K562 (cell line): ENCODE results near the gene JUNB. TPM values are rescaled to one million over a fixed set of nuclear protein-coding genes. Genes with fewer than 3 reads are reported as not detected.

Experiments
- LEF1 ChIP-seq: fragments of 450-650 bp; IDR thresholded peaks from 2 replicates; pipeline ENCODE4 v1.6.1; 2016; ENCODE audit warnings: mild to moderate bottlenecking
- RB1 ChIP-seq: fragments of 450-650 bp; IDR thresholded peaks from 2 replicates; pipeline ENCODE4 v1.6.1; 2017; ENCODE audit warnings: low read depth, mild to moderate bottlenecking
- polyA plus RNA-seq, 8 experiments: library from polyadenylated mRNA; depleted of rRNA in 4 of 8; stranded (reverse) in 5 of 8; unstranded in 3 of 8; fragments of >200 nt; fragmentation: Nextera tagmentation in 2 of 8; fragmentation: Illumina TruSeq in 1 of 8; extraction: Ambion mirVana in 2 of 8; extraction: Trizol in 1 of 8; gene quantifications; 2 replicates each; pipeline versions ENCODE4 v1.2.1 to v1.2.3, GENCODE V29; 2011 to 2014; ENCODE audit warnings: inconsistent platforms in 1 of 8, missing spikeins in 1 of 8
- total RNA-seq, 7 experiments: library from RNA; depleted of rRNA in 6 of 7; stranded (reverse); fragments of >200 nt in 6 of 7; fragmentation: Illumina TruSeq in 2 of 7; extraction: Trizol in 2 of 7; gene quantifications; 2 replicates each; pipeline versions ENCODE4 v1.2.1 to v1.2.3, GENCODE V29; 2011 to 2021; ENCODE audit warnings: low replicate concordance in 1 of 7
- TF ChIP-seq, protein P1 (sequence below): fragments of 450-650 bp; IDR thresholded peaks from 2 replicates; pipeline ENCODE4 v1.6.1; 2016; ENCODE audit warnings: low read depth
- TF ChIP-seq, protein P2 (sequence below), 2 experiments: fragments of 200-800 bp in 1 of 2; sonication (Bioruptor generic) in 1 of 2; sonication (generic) in 1 of 2; formaldehyde crosslinking in 1 of 2; IDR thresholded peaks in 1 of 2; conservative IDR thresholded peaks in 1 of 2; 2 replicates each; pipeline versions ENCODE4 v1.5.0 to v1.6.1; 2016 to 2020; ENCODE audit warnings: missing compliant biosample characterization in 1 of 2, missing genetic modification characterization in 1 of 2, missing genetic modification reagents in 1 of 2
- TF ChIP-seq, protein P3 (sequence below): fragments of 200-800 bp; sonication (Bioruptor generic); IDR thresholded peaks from 2 replicates; pipeline ENCODE4 v1.6.1; 2016; ENCODE audit warnings: missing genetic modification characterization, missing compliant biosample characterization
- TF ChIP-seq, protein P4 (sequence below): fragments of 250-450 bp; sonication (Bioruptor Pico); IDR thresholded peaks from 2 replicates; pipeline ENCODE4 v1.8.0; 2022; ENCODE audit warnings: moderate library complexity, mild to moderate bottlenecking, inconsistent platforms

Gene JUNB
- total and polyA plus RNA-seq, 9 of the 15 experiments (the other 6 are each of a cell fraction or from before 2014, with no cell fraction given) = 0.23 to 88.1 (median 13.1) TPM

DNA sequence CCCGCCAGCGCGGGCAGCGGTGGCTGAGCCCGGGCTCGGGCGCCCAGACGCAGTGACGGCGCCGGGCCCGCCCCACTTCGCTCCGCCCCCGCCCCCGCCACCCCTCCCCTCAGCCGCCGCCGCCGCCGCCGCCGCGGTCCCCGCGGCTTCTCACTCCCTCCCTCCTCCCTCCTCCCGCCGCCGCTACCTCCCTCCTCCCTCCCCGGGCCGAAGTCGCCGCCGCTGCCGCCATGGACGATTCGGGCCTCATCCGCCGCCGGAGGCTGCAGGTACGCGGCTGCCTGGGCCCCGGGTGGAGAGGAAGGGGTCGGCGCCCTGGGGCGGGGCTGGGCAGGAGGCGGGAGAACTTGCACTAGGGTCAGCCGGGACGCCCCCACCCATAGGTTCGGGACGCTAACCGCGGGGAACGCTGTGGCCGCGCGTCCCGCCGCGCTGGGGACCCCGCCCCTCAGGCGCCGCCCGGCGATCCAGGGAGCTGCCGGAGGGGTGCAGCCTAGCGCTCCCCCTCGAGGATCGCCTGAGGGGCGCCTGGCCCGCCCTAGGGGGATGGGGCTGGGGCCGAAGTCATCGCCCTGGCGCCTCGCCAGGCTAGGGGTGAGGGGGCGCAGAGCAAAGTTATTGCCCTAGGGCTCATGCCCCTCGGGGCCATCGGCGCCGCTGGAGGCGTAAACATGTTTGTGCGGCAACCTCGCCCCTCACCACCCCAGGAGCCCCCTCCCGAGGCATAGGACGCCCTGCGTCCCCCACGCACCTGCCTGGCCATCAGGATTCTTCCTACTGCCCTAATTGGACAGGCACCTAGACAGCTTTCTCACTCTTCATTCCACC, 42.7 kb downstream of the JUNB start (continued):
- TF ChIP-seq, protein P1, sequence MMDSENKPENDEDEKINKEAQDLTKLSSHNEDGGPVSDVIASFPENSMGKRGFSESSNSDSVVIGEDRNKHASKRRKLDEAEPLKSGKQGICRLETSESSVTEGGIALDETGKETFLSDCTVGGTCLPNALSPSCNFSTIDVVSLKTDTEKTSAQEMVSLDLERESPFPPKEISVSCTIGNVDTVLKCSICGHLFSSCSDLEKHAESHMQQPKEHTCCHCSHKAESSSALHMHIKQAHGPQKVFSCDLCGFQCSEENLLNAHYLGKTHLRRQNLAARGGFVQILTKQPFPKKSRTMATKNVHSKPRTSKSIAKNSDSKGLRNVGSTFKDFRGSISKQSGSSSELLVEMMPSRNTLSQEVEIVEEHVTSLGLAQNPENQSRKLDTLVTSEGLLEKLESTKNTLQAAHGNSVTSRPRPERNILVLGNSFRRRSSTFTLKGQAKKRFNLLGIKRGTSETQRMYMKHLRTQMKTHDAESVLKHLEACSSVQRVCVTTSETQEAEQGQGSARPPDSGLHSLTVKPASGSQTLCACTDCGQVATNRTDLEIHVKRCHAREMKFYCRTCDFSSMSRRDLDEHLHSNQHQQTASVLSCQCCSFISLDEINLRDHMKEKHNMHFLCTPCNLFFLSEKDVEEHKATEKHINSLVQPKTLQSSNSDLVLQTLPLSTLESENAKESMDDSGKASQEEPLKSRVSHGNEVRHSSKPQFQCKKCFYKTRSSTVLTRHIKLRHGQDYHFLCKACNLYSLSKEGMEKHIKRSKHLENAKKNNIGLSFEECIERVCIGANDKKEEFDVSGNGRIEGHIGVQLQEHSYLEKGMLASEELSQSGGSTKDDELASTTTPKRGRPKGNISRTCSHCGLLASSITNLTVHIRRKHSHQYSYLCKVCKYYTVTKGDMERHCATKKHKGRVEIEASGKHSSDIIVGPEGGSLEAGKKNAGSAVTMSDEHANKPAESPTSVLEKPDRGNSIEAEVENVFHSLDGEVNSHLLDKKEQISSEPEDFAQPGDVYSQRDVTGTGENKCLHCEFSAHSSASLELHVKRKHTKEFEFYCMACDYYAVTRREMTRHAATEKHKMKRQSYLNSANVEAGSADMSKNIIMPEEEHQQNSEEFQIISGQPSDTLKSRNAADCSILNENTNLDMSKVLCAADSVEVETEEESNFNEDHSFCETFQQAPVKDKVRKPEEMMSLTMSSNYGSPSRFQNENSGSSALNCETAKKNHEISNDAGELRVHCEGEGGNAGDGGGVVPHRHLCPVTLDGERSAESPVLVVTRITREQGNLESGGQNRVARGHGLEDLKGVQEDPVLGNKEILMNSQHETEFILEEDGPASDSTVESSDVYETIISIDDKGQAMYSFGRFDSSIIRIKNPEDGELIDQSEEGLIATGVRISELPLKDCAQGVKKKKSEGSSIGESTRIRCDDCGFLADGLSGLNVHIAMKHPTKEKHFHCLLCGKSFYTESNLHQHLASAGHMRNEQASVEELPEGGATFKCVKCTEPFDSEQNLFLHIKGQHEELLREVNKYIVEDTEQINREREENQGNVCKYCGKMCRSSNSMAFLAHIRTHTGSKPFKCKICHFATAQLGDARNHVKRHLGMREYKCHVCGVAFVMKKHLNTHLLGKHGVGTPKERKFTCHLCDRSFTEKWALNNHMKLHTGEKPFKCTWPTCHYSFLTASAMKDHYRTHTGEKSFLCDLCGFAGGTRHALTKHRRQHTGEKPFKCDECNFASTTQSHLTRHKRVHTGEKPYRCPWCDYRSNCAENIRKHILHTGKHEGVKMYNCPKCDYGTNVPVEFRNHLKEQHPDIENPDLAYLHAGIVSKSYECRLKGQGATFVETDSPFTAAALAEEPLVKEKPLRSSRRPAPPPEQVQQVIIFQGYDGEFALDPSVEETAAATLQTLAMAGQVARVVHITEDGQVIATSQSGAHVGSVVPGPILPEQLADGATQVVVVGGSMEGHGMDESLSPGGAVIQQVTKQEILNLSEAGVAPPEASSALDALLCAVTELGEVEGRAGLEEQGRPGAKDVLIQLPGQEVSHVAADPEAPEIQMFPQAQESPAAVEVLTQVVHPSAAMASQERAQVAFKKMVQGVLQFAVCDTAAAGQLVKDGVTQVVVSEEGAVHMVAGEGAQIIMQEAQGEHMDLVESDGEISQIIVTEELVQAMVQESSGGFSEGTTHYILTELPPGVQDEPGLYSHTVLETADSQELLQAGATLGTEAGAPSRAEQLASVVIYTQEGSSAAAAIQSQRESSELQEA = no peak
- TF ChIP-seq RB1 = peak; percentile 53
- TF ChIP-seq, protein P2, sequence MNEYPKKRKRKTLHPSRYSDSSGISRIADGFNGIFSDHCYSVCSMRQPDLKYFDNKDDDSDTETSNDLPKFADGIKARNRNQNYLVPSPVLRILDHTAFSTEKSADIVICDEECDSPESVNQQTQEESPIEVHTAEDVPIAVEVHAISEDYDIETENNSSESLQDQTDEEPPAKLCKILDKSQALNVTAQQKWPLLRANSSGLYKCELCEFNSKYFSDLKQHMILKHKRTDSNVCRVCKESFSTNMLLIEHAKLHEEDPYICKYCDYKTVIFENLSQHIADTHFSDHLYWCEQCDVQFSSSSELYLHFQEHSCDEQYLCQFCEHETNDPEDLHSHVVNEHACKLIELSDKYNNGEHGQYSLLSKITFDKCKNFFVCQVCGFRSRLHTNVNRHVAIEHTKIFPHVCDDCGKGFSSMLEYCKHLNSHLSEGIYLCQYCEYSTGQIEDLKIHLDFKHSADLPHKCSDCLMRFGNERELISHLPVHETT (CRISPR knock-in tag; conservative IDR thresholded peaks at IDR 0.05 in 1 of 2, IDR thresholded peaks at IDR 0.05 in 1 of 2) = 0 out of 4 replicates have a peak, but pooled peaks of 1 of the 2 experiments have one; percentile 33
- no peak for TF ChIP-seq LEF1
- TF ChIP-seq, protein P3, sequence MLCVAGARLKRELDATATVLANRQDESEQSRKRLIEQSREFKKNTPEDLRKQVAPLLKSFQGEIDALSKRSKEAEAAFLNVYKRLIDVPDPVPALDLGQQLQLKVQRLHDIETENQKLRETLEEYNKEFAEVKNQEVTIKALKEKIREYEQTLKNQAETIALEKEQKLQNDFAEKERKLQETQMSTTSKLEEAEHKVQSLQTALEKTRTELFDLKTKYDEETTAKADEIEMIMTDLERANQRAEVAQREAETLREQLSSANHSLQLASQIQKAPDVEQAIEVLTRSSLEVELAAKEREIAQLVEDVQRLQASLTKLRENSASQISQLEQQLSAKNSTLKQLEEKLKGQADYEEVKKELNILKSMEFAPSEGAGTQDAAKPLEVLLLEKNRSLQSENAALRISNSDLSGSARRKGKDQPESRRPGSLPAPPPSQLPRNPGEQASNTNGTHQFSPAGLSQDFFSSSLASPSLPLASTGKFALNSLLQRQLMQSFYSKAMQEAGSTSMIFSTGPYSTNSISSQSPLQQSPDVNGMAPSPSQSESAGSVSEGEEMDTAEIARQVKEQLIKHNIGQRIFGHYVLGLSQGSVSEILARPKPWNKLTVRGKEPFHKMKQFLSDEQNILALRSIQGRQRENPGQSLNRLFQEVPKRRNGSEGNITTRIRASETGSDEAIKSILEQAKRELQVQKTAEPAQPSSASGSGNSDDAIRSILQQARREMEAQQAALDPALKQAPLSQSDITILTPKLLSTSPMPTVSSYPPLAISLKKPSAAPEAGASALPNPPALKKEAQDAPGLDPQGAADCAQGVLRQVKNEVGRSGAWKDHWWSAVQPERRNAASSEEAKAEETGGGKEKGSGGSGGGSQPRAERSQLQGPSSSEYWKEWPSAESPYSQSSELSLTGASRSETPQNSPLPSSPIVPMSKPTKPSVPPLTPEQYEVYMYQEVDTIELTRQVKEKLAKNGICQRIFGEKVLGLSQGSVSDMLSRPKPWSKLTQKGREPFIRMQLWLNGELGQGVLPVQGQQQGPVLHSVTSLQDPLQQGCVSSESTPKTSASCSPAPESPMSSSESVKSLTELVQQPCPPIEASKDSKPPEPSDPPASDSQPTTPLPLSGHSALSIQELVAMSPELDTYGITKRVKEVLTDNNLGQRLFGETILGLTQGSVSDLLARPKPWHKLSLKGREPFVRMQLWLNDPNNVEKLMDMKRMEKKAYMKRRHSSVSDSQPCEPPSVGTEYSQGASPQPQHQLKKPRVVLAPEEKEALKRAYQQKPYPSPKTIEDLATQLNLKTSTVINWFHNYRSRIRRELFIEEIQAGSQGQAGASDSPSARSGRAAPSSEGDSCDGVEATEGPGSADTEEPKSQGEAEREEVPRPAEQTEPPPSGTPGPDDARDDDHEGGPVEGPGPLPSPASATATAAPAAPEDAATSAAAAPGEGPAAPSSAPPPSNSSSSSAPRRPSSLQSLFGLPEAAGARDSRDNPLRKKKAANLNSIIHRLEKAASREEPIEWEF (CRISPR knock-in tag) = no peak
- TF ChIP-seq, protein P4, sequence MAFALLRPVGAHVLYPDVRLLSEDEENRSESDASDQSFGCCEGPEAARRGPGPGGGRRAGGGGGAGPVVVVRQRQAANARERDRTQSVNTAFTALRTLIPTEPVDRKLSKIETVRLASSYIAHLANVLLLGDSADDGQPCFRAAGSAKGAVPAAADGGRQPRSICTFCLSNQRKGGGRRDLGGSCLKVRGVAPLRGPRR = no peak
